A549 (cell line): ENCODE results near the gene EML4.

Experiments used
- BHLHE40 ChIP-seq: IDR thresholded peaks from 2 replicates; pipeline ENCODE4 v1.6.1; 2012; ENCODE audit warnings: low read depth, low read length, inconsistent platforms
- CEBPB ChIP-seq, 2 experiments: fragments of >200 bp in 1 of 2; sonication (Bioruptor Twin) in 1 of 2; formaldehyde crosslinking in 1 of 2; IDR thresholded peaks; 2 replicates each; pipeline ENCODE4 v1.6.1; 2012 to 2016
- CTCF ChIP-seq: fragments of >200 bp; sonication (Bioruptor Twin); formaldehyde crosslinking; IDR thresholded peaks from 3 replicates; pipeline ENCODE4 v1.5.1; 2016
- MAFK ChIP-seq: fragments of 450-650 bp; IDR thresholded peaks from 2 replicates; pipeline ENCODE4 v1.6.1; 2014; ENCODE audit not compliant: partially characterized antibody
- MAX ChIP-seq: IDR thresholded peaks from 2 replicates; pipeline ENCODE4 v1.6.1; 2012
- MYC ChIP-seq: IDR thresholded peaks from 2 replicates; pipeline ENCODE4 v1.6.1; 2012; ENCODE audit warnings: mild to moderate bottlenecking, inconsistent platforms, low read length, improper control_type of control experiment, borderline replicate concordance
- POLR2A ChIP-seq: IDR thresholded peaks from 2 replicates; pipeline ENCODE4 v1.6.1; 2012; ENCODE audit warnings: mild to moderate bottlenecking, low read length
- RNF2 ChIP-seq: fragments of 200-600 bp; sonication (generic); IDR thresholded peaks from 2 replicates; pipeline ENCODE4 v1.6.1; 2016; ENCODE audit warnings: low read depth, mild to moderate bottlenecking, antibody characterized with exemption, moderate library complexity, borderline replicate concordance
- USF2 ChIP-seq: fragments of 450-650 bp; IDR thresholded peaks from 2 replicates; pipeline ENCODE4 v1.6.1; 2014; ENCODE audit warnings: antibody characterized with exemption
- ZSCAN20 ChIP-seq: fragments of 250-450 bp; sonication (Bioruptor Pico); IDR thresholded peaks from 2 replicates; pipeline ENCODE4 v1.8.0; 2022; ENCODE audit warnings: mild to moderate bottlenecking, moderate library complexity

GRCh38 chr2:42310007-42310515, 140.9 kb downstream of the EML4 start:
- TF ChIP-seq MAX (no peak), CTCF (no peak), MAFK (no peak), MYC (no peak), USF2 (no peak), RNF2 (no peak), CEBPB (IDR thresholded peaks at IDR 0.05) (no peak), ZSCAN20 (CRISPR knock-in tag) (no peak), POLR2A (no peak), BHLHE40 (no peak)
